NK-92 (cell line): ENCODE results near the gene CACNA2D3.

Experiments
- DNase-seq: peaks from one replicate; lab custom pipeline; 2025; ENCODE audit not compliant: unreplicated experiment; lab: John Stamatoyannopoulos, UW

The CACNA2D3 gene

DNA sequence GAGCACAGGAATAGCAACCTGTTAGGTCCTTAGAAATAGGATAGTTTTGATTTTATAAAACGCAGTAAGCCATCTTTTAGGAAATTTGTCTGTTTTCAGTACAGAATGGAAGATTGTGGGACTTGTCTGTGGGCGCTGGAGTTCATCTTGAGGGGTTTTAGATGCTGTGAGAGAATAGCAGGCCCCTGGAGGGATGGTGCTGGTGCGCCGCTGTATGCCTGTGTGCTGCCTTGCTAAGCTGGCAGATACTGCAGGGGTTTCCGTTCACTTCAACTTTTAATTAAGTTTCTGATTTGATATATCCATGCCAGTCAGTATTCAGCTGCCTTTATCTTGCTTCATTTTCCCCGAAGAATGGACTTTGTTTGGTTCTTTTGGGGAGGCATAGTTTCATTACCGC, 4.2 kb downstream of the CACNA2D3 start:
- DNase-seq = no peak

DNA sequence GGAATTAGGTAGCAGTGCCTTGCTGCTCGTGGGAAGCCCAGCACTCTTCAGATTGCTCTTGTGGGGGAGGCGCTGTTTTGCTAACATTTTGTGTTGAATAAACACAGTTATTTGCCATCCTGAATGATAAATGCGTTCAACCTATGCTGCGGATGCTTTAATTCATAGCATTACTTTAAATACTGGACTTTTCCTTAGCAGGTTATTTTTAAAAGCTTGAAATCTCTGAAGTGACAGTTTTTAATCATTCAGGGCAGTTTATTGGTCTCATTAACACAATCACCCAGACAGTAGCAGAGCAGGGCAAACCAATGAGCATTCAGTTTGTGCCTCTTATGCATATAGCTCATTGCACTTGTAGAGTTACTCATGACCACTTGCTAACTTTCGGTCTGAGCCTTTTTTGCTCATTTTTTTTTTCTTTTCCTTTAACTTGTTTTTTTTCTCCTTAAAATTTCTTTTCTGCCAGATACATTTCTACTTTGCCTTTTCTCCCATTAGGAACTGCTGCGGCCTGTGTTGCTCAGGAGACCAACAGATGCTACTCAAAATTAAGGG, 5.2 kb downstream of the CACNA2D3 start:
- no peak for DNase-seq

DNA sequence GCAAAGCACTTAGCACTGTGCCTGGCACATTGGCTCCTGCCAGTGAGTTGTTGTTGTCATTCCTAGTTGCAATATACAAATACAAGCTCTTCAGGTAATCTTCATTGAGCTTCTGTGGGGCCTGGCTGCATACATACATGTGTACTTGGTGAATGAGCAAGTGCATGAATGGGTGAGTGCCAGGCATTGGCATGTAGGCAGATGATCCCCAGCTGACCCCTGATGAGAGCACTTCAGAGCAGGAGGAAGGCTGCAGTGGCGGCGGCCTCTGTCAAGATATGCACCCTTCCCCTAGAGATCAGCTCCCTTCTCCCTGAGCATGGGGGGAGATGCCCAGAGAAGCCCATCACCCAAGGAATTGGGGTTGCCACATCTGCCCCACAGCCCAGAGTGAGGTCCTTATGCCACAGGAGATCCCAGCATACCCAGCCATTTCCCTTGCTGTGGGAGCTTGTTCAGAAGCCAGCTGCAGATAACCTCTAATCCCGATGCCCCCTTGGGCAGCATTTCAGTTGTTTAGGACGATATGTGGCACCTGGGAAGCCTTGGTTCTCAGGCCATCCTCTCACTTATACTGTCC, 8.8 kb downstream of the CACNA2D3 start:
- DNase-seq = no peak

DNA sequence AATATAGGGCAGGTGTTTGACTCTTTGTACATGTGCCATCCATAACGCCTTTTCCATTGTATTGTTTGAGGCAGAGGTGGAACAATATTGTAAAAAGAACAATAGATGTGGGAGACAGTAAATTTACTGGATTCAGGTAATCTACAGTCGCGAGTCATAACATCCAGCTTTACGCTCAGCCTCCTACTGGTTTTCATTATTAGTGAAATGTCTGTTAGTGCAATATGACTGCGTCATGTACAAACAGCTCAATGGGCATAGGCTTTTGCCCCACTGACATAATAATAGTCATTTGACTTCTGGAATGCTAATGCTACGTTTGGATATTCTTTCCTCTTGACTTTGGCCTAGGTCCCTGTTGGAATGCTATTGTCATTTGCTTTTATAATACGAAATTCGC, 9.5 kb downstream of the CACNA2D3 start:
- no peak for DNase-seq

DNA sequence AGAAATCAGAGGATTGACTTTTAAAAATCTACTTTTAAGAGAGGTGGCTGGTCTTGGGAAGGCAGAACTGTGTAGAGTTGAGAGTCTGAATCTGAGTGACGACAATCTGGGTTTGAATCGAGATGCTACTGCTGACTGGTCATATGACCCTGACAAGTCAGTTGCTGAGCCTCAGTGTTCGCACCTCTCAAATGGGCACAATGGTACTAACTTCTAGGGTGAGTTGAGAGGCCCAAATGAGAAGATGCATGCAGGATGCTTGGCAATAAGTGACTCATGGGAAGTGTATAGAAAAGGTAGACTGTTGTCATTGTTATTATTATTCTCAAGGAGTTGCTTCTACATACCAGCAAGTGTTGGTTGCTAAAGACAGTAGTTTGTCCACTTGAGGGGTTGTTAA, 10.3 kb downstream of the CACNA2D3 start:
- DNase-seq = no peak

DNA sequence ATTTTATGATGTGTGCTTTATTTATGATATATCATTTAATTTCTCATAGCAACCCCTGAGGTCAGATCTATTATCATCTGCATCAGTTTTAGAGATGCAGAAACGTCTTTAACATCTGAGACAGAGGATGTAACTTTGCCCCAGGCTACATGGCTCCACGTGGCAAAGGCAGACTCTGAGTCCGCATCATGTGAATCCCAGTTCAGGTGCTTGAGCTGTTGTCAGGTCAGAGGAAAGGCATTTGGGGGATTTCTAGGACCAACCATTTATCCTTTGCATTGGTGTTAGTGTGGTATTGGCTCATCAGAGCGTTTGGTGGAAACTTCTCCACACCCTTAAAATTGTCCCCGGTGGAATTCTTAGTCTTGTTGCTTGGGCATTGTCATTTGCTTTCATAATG, 10.8 kb downstream of the CACNA2D3 start:
- DNase-seq = no peak

DNA sequence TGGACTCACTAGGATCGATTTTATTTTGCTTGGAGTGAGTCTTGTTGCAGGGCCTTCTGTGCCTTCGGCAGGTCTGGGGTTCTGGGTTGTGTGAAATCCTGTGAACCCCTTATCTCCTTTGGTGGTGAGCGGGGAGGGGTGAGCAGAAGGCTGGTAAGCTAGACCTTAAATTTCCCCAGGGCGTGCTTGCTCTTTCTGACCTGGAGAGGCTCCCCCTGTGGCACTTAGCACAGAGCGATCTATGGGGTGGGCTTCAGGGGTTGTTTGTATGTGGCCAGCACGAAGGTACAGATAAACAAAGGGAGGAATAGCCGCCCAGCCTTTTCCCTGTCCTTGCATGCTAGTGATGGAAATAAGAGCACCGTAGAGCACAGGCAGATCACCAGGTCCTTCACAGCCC, 11.8 kb downstream of the CACNA2D3 start:
- DNase-seq = no peak

DNA sequence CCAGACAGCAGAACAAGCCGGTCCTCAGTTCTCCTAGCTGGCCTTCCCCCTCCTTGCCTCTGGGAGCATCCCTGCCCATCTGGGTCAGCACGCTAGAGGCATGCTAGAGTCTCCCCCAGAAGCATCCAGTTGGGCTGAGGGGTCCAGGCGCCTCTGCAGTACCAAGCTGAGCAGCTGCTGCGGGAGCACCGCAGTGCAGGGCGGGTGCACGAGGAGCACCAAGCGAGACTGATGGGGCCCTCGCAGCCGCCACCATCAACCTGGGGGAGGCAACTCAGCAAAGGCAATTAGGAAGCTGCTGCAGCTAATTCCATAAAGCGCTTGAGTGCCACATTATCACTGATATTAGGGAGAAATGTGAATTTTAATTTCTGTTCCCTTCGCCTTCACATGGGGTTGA, 12.4 kb downstream of the CACNA2D3 start:
- no peak for DNase-seq

DNA sequence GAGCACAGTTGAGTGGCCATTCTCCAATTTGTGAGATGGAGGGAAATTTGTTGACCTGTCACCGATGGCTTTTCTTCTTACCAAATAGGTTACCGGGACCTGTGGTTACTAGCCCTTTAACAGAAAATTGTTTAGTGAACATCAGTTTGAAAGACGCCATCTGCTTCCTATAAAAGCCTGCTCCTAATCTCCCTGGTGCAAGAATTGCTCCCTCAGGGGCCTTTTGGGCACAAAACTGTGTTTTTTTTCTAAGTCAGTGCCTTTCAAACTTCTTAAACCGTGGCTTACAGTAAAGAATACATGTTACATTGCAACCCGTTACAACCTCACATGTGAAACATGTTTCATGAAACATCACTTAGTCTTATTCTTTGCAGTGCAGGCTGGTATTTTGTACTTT, 15.0 kb downstream of the CACNA2D3 start:
- DNase-seq = no peak

DNA sequence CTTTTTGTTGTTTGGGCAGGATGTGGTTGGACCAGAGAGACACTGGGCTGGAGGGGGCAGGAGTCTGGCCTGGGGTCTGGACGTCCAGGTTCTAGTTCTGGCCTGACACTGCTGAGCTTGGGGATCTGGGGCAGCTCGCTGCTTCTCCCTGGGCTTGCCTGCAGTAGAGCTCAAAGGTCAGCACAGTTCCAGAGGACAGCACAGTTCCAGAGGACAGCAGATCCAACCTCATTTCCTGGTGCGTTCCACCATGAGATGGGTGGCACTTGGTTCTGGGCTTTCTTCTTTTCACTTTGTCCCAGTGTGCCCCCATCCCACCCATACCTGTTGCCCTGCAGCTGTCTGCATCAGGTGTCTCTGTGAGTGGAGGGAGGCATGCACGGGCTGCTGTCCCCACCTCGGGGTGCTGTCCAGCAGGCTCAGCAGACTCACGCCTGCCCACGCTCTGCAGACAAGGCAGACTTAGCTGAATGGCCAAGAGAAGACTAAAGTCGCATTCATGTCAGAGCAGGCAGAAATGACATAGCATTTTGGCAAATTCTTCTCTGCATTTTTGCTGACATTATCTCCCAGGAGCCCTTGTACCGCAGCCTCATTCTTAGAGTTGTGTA, 16.7 kb downstream of the CACNA2D3 start:
- no peak for DNase-seq

DNA sequence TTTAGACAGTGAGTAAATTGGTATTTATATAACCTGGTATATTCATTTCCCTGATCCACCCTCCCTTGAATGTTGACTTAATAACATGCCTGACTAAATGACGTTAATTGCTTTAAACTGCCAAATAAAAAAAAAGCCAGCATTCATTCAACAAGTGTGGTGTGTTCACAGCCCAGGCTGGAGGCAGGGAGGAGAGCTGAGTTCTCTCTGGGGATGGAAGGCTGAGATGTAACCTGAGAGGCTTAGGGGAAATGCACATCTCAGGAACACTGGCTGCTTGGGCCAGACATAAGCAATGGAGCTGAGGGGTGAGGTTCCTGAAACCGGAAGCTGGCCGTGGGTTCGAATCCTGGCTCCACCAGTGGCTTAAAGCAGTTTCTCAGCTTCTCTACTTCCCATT, 17.3 kb downstream of the CACNA2D3 start:
- DNase-seq = no peak

DNA sequence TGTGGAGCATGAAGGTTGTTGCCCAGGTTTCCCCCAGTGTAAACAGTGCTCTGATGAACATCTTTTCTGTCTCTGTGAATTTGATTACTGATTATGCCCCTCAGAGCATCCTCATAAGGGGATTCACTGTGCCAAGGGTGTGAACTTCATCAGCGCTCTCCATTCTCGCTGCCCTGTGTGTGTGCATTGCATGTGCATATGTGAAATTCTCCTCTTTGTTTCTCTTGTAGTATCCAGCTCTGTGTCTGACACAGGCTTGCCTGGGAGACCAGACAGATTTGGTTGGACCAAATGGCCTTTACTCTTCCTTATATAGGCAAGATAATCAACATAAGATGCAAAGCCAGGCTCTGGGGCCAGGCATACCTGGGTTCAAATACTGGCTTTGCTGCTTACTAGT, 21.9 kb downstream of the CACNA2D3 start:
- DNase-seq = no peak

DNA sequence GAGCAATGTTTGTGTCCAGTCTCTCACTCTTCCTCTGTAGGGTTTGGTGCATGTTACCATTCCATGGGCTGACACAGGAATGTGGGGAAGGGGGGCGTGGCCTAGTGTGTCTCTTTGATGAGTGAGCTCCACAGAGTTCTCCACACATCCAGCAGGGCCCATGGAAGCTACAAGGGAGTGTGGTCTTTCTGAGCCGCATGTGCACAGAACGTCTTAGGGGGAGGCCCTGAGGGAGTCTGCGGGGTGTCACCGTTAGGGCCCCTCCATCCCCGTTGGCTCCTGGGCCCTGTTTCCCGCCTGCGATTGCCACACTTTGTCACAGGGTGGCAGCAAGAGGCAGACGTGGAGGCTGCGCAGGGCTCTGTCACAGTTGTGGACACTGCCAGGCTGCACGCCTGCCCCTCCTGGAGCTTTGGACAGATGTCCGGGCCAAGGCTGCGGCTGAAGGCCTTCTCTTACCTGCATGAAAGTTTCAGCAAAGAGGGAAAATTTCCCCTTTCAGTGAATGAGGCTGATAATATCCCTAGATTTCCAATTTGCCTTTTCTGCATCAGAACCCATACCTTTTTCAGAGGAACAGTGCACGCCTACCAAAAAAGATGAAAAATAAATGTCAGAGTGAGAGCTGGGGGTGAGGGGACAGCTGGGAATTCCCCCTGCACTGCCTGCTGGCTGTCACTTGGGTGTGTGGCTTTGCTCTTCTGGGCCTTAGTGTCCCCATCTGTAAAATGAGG, 24.3 kb downstream of the CACNA2D3 start:
- no peak for DNase-seq

DNA sequence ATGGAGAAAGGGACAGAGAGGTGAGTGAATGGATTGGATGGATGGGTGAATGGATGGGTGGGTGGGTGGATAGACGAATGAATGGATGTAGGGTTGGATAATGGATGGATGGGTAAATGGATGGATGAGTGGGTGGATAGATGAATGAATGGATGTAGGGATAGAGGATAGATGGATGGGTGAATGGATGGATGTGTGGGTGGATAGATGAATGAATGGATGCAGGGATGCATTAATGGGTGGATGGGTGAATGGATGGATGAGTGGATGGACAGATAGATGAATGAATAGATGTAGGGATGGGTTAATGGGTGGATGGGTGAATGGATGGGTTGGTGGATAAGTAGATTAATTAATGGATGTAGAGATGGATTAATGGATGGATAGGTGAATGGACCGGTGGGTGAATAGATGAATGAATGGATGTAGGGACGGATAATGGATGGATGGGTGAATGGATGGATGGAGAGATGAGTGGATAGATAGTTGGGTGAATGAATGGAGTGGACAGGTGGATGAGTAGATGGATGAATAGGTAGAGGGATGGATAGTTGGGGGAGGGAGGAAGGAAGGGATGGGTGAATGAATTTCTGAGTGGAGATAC, 28.6 kb downstream of the CACNA2D3 start:
- no peak for DNase-seq

DNA sequence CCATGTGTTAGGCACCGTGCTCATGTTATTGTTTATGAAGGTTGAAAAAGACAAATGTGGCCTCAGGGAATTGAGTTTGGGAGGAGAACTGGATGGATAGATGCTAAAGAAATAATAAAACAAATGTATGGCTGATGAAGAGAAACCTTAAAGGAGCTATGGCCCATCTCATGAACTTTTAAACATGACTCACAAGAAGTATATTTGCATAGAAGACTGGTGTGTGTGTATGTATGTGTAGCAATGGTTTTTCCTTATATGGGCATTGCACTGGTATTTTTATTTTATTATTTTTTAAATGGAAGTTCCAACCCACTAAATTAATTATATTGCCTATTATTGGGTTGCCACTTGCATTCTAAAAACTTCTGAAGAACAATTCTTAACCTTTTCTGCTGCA, 31.1 kb downstream of the CACNA2D3 start:
- DNase-seq = no peak

DNA sequence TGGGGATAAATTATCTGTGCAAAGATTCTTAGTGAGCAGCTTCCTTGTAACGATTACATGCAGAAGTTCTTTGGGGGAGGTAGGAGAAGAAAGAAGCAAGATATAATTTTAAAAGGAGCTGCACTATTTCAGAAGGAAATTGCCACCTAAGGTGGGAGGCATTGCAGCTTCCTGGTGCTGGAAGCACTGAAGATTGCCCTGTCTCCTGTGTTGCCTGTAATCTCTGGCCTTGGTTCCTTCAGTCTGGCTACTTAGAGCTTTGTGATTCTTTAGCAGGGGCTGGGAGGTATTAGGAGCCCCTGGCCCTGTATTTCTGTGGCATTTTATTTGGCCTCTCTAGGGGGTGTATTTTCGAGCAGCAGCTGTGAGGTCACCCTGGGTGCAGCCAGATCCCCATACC, 35.5 kb downstream of the CACNA2D3 start:
- no peak for DNase-seq

DNA sequence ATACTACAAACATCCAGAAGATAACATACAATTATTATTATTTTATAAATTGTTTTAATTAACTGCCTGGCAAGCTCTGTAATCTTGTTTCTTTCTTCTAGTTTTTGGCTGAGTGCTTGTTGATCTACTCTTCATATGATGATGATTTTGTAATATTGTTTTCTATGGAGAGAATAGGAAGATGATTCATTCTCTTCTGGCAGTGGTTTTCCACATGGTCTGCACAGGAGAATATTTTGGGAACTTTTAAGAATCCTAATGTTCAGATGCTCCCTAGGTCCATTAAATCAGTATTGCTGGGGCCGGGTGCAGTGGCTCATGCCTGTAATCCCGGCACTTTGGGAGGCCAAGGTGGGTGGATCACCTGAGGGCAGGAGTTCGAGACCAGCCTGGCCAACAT, 37.6 kb downstream of the CACNA2D3 start:
- DNase-seq = no peak

DNA sequence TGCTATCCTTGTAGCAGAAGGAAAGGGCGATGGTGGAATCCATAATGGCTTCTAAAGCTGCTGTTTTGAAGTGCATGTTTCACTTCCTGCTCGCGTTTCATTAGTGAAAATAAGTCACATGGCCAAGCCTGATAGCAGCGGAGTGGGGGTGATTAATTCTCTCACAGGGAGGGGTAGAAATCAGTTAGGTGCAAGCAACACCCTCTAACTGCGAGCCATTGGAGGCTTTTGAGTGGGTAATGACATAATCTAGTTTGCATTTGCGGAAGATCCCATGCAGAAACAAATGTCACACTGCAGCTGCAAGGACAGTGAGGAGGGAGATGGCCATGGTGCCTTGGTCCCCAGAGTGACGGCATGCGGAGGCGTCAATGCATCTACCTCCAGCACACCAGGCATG, 41.1 kb downstream of the CACNA2D3 start:
- no peak for DNase-seq

DNA sequence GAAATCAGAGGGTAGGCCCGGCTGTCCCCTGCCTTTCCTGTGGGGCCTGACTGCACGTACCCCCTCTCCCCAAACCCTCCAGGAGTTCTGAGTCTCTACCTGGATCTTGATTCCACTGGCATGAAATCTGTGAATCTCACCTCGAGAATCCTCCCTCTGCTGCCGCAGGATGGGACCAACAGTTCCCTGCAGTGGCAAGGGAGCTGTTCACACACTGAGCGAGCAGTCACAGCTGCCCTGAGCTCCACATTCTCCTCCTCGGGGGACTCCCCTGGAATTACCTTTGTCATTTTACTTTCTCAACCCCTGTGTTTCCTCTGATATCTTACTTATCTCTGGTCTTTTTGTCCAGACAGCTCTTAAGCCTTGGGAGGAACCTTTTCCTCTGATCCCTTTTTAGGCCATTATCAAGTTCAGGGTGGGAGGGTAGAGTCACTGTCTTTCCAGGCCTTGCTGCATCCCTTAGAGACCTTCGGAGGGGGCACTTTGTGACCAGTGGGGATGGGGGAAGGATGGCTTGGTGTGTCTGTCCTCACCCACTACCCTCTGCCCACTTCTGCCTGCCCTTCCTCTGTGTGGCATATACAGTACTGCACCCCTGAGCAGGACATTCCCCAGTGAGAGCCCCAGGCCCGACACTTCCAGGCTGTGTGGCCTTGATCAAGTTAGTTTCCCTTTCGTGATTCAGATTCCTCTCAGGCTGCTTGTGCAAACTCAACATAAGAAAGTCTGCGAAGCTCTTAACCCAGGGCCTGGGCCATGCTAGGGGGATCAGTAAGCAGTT, 42.0 kb downstream of the CACNA2D3 start:
- DNase-seq = no peak

DNA sequence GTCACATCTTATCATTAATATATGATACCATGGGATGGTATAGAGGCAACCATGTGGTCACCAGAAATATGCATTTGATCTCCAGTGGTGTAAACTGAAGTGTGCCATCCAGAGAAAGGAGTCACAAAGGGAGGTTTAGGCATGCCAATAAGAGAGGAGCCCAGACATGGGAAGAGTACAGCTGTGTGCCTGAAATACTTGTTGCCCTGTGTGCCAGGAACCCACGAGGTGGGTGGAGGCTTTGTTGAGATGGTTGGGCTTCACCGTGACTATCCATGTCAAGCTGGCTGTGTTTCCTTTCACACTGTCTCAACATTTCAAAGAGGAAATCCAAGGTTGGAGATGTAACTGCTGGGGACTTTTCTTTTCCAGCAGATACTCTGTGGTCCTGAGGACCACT, 43.5 kb downstream of the CACNA2D3 start:
- no peak for DNase-seq

DNA sequence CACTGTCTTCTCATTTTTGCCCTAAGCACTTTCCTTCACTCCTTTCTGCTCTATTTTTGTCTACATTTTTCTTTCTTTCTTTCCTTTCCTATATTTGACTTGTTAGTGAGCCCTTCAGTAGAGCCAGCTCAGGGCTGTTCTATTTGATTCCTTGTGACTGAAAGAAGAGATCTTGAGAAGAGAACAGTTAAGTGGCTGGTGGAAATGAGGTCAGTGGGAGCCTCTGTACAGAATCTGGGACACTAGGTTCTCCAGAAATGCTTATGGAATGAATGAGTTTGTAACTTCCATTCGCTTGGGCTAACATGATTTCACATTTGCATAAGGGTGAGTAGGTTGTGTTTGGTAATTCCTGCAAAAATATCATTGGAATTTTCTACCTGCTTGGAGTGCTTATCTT, 45.6 kb downstream of the CACNA2D3 start:
- no peak for DNase-seq
